A673 (cell line): ENCODE results near the gene NF1. TPM values are rescaled to one million over a fixed set of nuclear protein-coding genes. Genes with fewer than 3 reads are reported as not detected.

Experiments used
- BruUV-seq: library from RNA; stranded (reverse); fragments of 400-500 nt; replicated peaks from 2 replicates; lab custom pipeline; 2021; lab: Mats Ljungman, UMichigan
- CTCF ChIA-PET: fragments of 300-600 bp; sonication (Branson Sonifier 250); formaldehyde crosslinking; loops from one replicate; lab custom pipeline; 2022; ENCODE audit warnings: antibody characterized with exemption; lab: Charles Lee
- POLR2A ChIA-PET: fragments of 300-600 bp; sonication (Branson Sonifier 250); formaldehyde crosslinking; loops from one replicate; lab custom pipeline; 2022; ENCODE audit warnings: antibody characterized with exemption; ENCODE audit not compliant: low non-redundant PET; lab: Charles Lee
- DNase-seq: peaks from one replicate; pipeline ENCODE4 v3.0.0-alpha.2; 2015; ENCODE audit warnings: low spot score
- H3K27ac ChIP-seq: fragments of 200-600 bp; sonication (generic); 2 replicates; pipeline ENCODE4 v1.5.1; 2016; ENCODE audit warnings: mixed run types, low read depth, mild to moderate bottlenecking, mixed read lengths, antibody characterized with exemption, low read length; ENCODE audit not compliant: poor library complexity, severe bottlenecking
- H3K27me3 ChIP-seq: fragments of 200-600 bp; sonication (generic); replicated peaks from 2 replicates; pipeline ENCODE4 v1.6.1; 2017; ENCODE audit warnings: mixed run types, low read depth, mild to moderate bottlenecking, mixed read lengths, antibody characterized with exemption, low read length; ENCODE audit not compliant: insufficient read depth, poor library complexity
- H3K36me3 ChIP-seq: fragments of 200-600 bp; sonication (generic); 2 replicates; pipeline ENCODE4 v1.6.1; 2016; ENCODE audit warnings: mixed run types, mild to moderate bottlenecking, mixed read lengths, antibody characterized with exemption, low read length; ENCODE audit not compliant: insufficient read depth, poor library complexity, severe bottlenecking
- H3K4me1 ChIP-seq: fragments of 200-600 bp; sonication (generic); 2 replicates; pipeline ENCODE4 v1.6.1; 2017; ENCODE audit warnings: mixed run types, mild to moderate bottlenecking, mixed read lengths, antibody characterized with exemption, low read length; ENCODE audit not compliant: insufficient read depth, poor library complexity, severe bottlenecking
- H3K4me3 ChIP-seq: fragments of 200-600 bp; sonication (generic); 2 replicates; pipeline ENCODE4 v1.5.1; 2016; ENCODE audit warnings: low read depth, mixed run types, mild to moderate bottlenecking, mixed read lengths, low read length; ENCODE audit not compliant: poor library complexity, severe bottlenecking
- H3K9me3 ChIP-seq: fragments of 200-600 bp; sonication (generic); 2 replicates; pipeline ENCODE4 v1.6.1; 2016; ENCODE audit warnings: mixed run types, low read depth, mild to moderate bottlenecking, mixed read lengths, antibody characterized with exemption, low read length; ENCODE audit not compliant: poor library complexity, severe bottlenecking
- CTCF ChIP-seq: fragments of 300-800, 200-600 bp; sonication (generic); conservative IDR thresholded peaks from 2 replicates; pipeline ENCODE4 v1.5.1; 2017; ENCODE audit warnings: low read depth, mild to moderate bottlenecking, antibody characterized with exemption, low read length, moderate library complexity, mixed read lengths
- EZH2 ChIP-seq: fragments of 200-600 bp; sonication (generic); IDR thresholded peaks from 2 replicates; pipeline ENCODE4 v1.6.1; 2017; ENCODE audit warnings: borderline replicate concordance, low read depth, mild to moderate bottlenecking, mixed read lengths, antibody characterized with exemption, low read length; ENCODE audit not compliant: poor library complexity, severe bottlenecking
- intact Hi-C: fragments of 100-400 bp; cut with micrococcal nuclease; formaldehyde crosslinking; loops from one replicate; pipeline ENCODE4 v1.10.0; 2022; ENCODE audit not compliant: unreplicated experiment
- total RNA-seq: library from RNA; stranded (reverse); gene quantifications from 2 replicates; pipeline ENCODE4 v1.2.3, GENCODE V29; 2021

NF1 gene
- total RNA-seq, 1 experiment from 2014 or later = 32.1 TPM

- POLR2A ChIA-PET = no interaction called here
- CTCF ChIA-PET = no interaction called here
- Histone ChIP-seq H3K4me1 (no peaks in the 10 kb centered on the region), H3K27ac (no peak overlapping the region), H3K27me3 (no peaks in the 10 kb centered on the region), H3K36me3 (no peaks in the 10 kb centered on the region), H3K4me3 (no peak overlapping the region), H3K9me3 (no peaks in the 10 kb centered on the region)
- intact Hi-C loops = no loop called here
- no TSS peak for BruUV-seq
- no peak for DNase-seq
- TF ChIP-seq CTCF = no peak
These were observed 200.2 kb downstream of the NF1 start for GRCh38 chr17:31294820-31295488.

GRCh38 chr17:31295489-31295871 lies 200.7 kb downstream of the NF1 start:
- intact Hi-C loops = no loop called here
- POLR2A ChIA-PET = no interaction called here
- CTCF ChIA-PET = no interaction called here

GRCh38 chr17:31296142-31296541 lies 201.4 kb downstream of the NF1 start:
- TF ChIP-seq EZH2 (no peak), CTCF (no peak)
- ChIA-PET CTCF (no interaction called here), POLR2A (no interaction called here)
- no TSS peak for BruUV-seq
- H3K27me3 ChIP-seq = no peaks in the 10 kb centered on the region
- H3K4me1 ChIP-seq = no peaks in the 10 kb centered on the region
- no peaks in the 10 kb centered on the region for H3K9me3 ChIP-seq
- intact Hi-C loops = no loop called here
- no peak for DNase-seq
- H3K27ac ChIP-seq = no peak overlapping the region
- no peaks in the 10 kb centered on the region for H3K36me3 ChIP-seq
- no peak overlapping the region for H3K4me3 ChIP-seq

More at GRCh38 chr17:31295489-31295871, 200.7 kb downstream of the NF1 start:
- Histone ChIP-seq H3K36me3 (no peaks in the 10 kb centered on the region), H3K4me1 (no peaks in the 10 kb centered on the region), H3K27ac (no peak overlapping the region), H3K9me3 (no peaks in the 10 kb centered on the region), H3K27me3 (no peaks in the 10 kb centered on the region), H3K4me3 (no peak overlapping the region)
- no TSS peak for BruUV-seq
- DNase-seq = no peak
- no peak for TF ChIP-seq CTCF
- no peak for TF ChIP-seq EZH2
